Ovary (tissue), 3 donors: ENCODE measurements around the gene HES4.

ENCODE experiments used
- EP300 ChIP-seq: sonication (generic); formaldehyde crosslinking; IDR thresholded peaks from one replicate; pipeline ENCODE4 v1.6.1; 2017; ENCODE audit warnings: antibody characterized with exemption
- POLR2A ChIP-seq: fragments of 450-650 bp; IDR thresholded peaks from one replicate; pipeline ENCODE4 v1.6.1; 2017; ENCODE audit warnings: antibody characterized with exemption, mild to moderate bottlenecking, moderate library complexity
- TF ChIP-seq, protein P1 (sequence below), 3 donors: fragments of 450-650 bp in 2 of 3; fragments of 200-600 bp in 1 of 3; IDR thresholded peaks; one replicate each; pipeline versions ENCODE4 v1.5.1 to v1.8.0; 2016 to 2022; ENCODE audit warnings: antibody characterized with exemption in 3 of 3, mild to moderate bottlenecking in 1 of 3
- donor health status: DM: no; HTN: no; CAD: no.

DNA sequence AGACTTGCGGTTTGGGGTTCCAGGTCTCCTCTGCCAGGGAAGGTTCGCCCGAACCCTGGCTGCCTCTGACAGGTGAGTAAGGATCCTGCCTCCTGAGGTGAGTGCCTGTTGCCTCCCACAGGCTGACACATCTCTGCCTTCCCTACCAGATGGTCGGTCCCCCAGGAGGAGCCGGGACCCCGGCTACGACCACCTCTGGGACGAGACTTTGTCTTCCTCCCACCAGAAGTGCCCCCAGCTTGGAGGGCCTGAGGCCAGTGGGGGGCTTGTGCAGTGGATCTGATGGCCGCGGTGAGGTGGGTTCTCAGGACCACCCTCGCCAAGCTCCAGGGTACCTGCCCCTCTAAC, 25.6 kb downstream of the HES4 start:
- TF ChIP-seq, protein P1, sequence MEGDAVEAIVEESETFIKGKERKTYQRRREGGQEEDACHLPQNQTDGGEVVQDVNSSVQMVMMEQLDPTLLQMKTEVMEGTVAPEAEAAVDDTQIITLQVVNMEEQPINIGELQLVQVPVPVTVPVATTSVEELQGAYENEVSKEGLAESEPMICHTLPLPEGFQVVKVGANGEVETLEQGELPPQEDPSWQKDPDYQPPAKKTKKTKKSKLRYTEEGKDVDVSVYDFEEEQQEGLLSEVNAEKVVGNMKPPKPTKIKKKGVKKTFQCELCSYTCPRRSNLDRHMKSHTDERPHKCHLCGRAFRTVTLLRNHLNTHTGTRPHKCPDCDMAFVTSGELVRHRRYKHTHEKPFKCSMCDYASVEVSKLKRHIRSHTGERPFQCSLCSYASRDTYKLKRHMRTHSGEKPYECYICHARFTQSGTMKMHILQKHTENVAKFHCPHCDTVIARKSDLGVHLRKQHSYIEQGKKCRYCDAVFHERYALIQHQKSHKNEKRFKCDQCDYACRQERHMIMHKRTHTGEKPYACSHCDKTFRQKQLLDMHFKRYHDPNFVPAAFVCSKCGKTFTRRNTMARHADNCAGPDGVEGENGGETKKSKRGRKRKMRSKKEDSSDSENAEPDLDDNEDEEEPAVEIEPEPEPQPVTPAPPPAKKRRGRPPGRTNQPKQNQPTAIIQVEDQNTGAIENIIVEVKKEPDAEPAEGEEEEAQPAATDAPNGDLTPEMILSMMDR (IDR thresholded peaks at IDR 0.05), result no peak
- no peak for TF ChIP-seq POLR2A
- no peak for TF ChIP-seq EP300
